ENCODE results near the gene IFNG-AS1.
A peak's percentile ranks its signal among the peaks of the same experiment; 100 is the strongest.

IFNG-AS1 gene

GRCh38 chr12:68040450-68041075, 51.3 kb downstream of the IFNG-AS1 start:
- peak; percentile 88 for DNase-seq

DNA sequence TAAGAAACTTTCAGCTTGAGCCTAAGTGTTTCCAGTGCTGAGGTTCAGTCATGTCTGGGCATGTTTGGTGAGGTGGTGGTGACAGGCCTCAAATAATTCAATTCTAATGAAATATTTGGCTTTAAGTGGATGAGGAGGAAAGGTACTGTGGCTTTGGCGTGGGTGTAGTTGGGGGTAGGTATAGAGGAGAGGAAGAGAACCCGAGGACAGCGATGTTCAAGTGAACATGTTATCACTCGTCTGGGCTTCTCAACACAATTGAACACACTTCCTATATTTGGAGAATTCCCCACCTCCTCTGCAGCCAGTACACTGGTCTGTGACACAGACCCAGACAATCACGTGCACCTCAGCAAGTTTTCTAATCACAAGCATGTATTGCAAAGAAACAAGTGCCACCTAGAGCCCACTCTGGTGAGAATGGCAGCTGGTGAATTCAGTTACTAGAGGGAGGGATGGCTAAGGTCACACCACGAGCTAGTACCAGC, 53.0 kb downstream of the IFNG-AS1 start:
- no peak for DNase-seq

DNA sequence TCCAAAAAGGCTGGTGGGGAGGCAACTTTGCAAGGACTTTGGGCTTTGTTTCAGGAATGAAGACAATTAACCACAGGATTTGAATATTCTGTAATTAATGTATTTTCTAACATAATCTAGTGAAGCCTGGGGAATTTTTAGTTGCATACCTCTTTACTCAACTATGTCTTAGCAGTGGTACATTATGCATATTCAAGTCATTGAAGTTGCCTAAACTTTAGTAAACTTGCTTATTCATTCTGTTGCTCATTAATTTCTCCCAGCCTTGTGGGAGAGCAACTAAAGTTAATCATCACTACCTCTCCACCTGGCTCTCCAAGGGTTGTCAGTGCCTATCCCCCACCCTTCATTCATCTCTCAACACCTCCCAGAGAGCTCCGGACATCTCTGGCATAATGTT, 54.2 kb downstream of the IFNG-AS1 start:
- DNase-seq = no peak

DNA sequence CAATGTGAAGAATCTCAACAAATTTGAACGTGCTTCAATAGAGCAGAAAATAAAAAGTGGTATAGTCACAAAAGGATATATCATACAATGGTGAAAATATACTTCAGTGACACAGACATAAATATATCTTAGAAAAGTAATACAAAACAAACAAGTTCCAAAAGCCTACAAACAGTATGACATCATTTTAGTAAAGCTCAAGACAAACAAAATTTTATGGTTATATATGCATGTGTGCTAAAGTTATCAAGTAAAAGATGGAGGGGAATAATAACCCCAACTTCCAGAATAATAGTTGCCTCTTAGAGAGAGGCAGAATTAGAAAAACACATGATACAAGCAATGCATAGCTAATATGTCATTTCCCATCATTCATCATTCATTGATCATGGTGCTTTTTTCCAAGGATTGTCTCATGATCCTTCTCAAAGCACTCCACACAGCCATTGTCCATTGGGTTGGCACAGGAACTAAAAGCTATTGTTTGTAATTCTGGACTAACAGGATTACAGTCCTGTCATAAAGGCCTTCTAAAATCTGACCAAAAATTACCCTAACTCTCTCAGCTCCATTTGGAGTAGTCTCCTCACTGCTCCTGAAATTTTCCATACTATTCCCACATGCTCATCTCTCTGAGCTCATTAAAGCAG, 59.5 kb downstream of the IFNG-AS1 start:
- no peak for DNase-seq

- DNase-seq = no peak
These were observed 67.1 kb downstream of the IFNG-AS1 start for GRCh38 chr12:68056300-68056699.

DNA sequence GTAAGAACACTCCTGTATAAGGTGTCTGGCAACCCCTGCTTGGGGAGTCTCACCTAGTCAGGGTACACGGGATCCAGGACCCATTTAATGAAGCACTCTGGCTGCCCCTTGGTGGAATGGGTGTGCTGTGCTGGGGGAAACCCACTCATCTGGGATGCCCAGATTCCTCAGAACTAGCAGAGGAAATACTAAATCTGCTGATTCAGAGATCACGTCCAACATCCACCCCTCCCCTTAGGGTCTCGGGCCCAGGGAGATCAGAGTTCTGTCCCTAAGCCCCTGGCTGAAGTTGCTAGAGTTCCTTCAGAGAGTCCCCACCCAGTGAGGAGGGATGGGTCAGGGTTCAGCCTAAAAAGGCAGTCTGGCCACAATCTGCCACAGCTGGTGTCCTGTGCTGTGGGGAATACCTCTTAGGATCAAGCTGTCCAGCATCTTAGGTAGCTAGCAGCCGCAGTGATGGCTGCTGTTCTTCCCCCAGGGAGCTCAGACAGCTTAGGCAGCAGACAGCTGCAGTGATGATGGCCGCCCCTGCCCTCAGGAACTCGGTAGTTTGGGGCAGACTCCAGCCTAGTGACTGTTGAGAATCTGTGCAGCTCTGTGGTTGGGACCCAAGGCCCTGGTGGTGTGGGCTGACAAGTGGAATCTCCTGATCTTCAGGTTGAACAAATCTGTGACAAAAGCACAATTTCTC, 74.8 kb downstream of the IFNG-AS1 start:
- no peak for DNase-seq

- no peak for DNase-seq
These were observed 75.9 kb downstream of the IFNG-AS1 start for GRCh38 chr12:68065163-68065562.

GRCh38 chr12:68065687-68066086, 76.4 kb downstream of the IFNG-AS1 start:
- DNase-seq = no peak

DNA sequence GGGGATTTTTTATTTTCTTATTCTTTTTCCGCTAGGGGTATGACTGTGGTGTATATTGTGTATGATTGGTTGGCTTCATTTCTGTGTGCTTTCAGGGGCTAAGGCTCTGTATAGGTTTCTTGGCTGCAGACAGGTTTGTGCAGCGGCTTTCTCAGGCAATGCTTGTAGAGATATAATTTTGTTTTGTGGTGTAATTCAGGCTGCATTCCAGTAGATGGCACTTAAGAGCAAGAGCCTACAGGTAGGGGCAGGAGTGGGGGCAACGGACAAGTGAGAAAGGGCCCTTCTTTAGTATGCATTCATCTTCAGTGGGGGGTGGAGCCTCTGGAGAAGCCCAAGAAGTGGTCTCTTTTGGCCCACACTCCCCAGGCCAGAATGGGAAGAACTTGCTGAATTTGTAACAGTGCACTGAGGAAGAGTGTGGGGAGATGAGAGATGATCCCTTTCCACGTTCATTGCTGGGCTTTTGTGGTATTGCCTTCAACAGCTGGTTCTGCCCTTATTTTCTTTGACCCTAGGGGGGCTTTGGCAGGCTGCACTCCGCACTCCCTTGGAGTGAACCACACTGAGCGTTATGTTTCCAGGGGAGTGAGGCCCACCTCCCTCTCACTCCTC, 78.6 kb downstream of the IFNG-AS1 start:
- peak; percentile 19 for DNase-seq

GRCh38 chr12:68069275-68069674, 80.0 kb downstream of the IFNG-AS1 start:
- DNase-seq = no peak

All from NCI-H82 (cell line).